Germinal center (tissue), 1 donor: ENCODE data around the gene MYOF.
"Not testable (repeated sequence)": the region's sequence is repeated elsewhere in the genome, so short reads cannot be mapped to it uniquely, and the experiment has no call there.

Experiments
- DNase-seq: peaks from one replicate; pipeline ENCODE4 v3.0.0; 2012; ENCODE audit warnings: mixed read lengths, low spot score

MYOF gene

GRCh38 chr10:93290661-93291354 lies 191.3 kb downstream of the MYOF start:
- DNase-seq, result no peak

- DNase-seq, result peak; percentile 74
Measured at GRCh38 chr10:93288679-93289634, 193.2 kb downstream of the MYOF start.

GRCh38 chr10:93287775-93288174 lies 194.4 kb downstream of the MYOF start:
- no peak for DNase-seq

- not testable (repeated sequence) for DNase-seq
Measured at GRCh38 chr10:93284246-93284645, 197.9 kb downstream of the MYOF start.

- DNase-seq, result no peak
Measured at GRCh38 chr10:93281367-93281720, 200.8 kb downstream of the MYOF start.

GRCh38 chr10:93280699-93281366 lies 201.3 kb downstream of the MYOF start:
- DNase-seq, result no peak

- no peak for DNase-seq
Measured at GRCh38 chr10:93280121-93280698, 201.9 kb downstream of the MYOF start.

GRCh38 chr10:93277360-93277759 lies 204.8 kb downstream of the MYOF start:
- DNase-seq, result no peak

- no peak for DNase-seq
Measured at GRCh38 chr10:93274419-93274818, 207.7 kb downstream of the MYOF start.

GRCh38 chr10:93272884-93273675 lies 209.1 kb downstream of the MYOF start:
- DNase-seq, result no peak

GRCh38 chr10:93271347-93271746 lies 210.8 kb downstream of the MYOF start:
- no peak for DNase-seq

- no peak for DNase-seq
Measured at GRCh38 chr10:93269281-93269680, 212.9 kb downstream of the MYOF start.

GRCh38 chr10:93268021-93268420 lies 214.1 kb downstream of the MYOF start:
- DNase-seq, result no peak

GRCh38 chr10:93267521-93267920 lies 214.6 kb downstream of the MYOF start:
- DNase-seq, result peak; percentile 25

- no peak for DNase-seq
Measured at GRCh38 chr10:93266858-93267257, 215.3 kb downstream of the MYOF start.

GRCh38 chr10:93261961-93262610 lies 220.0 kb downstream of the MYOF start:
- no peak for DNase-seq

- no peak for DNase-seq
Measured at GRCh38 chr10:93261089-93261488, 221.0 kb downstream of the MYOF start.

- DNase-seq, result no peak
Measured at GRCh38 chr10:93259126-93259525, 223.0 kb downstream of the MYOF start.
